T-helper 2 cell treated with Interferon-gamma antibody and Interleukin-4, amounts not matched to agents 100 ng/mL and 5 ng/mL, for 36 hours (primary cell): Measurements from ENCODE around the gene DNMT3L. TPM values are rescaled to one million over a fixed set of nuclear protein-coding genes. Genes with fewer than 3 reads are reported as not detected.
"Not testable (repeated sequence)": the region's sequence is repeated elsewhere in the genome, so short reads cannot be mapped to it uniquely, and the experiment has no call there.

Source experiments
- intact Hi-C: fragments of 100-400 bp; cut with micrococcal nuclease; formaldehyde crosslinking; loops from one replicate; pipeline ENCODE4 v1.15.1; 2023
- total RNA-seq: library from RNA; stranded (reverse); gene quantifications from 2 replicates; pipeline ENCODE4 v1.2.3, GENCODE V29; 2022

The DNMT3L gene
- total RNA-seq, 1 donor from 2014 or later: not detected

DNA sequence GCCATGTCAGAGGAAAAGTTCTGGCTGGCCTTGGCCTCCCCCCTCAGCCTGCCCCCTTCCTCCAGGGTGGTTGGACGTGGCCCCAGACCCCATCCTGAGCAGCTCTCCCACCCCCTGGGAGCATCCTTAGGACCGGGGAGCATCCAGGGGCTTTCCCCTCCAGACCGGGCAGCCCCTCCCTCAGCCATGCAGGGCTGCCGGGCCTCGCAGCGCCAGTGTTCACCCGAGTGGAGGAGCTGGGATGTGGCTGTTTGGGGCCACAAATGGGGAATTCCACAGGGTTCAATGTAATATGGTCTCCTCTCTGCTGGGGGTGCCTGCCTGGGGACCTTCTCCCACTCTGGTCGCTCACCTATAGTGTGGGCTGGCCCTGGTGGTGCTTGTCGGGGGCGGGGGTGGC, 33.9 kb upstream of the DNMT3L start:
- intact Hi-C loops: loop anchor here (5.0 kb wide), 1 partner anchor 283 kb away; the partner anchor contains the start of gene TRAPPC10

DNA sequence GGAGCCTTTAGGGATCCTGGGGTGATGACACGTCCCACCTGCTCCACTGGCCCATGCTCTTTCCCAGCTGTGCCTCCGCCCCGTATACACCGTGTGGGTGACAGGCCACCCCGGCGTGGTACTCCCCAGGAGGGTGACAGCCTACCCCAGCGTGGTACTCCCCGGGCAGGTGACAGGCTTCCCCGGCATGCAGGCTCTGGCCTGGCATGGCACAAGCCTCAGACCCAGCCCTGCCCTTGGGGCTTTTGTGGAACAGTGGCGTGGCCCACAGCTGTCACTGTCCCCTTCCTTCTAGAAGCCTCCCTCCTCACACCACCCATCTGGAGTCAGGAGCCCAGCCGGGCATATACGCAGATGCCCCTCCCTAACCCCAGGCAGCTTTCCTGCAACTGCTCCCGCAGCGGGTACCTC, 33.5 kb upstream of the DNMT3L start:
- intact Hi-C loops: loop anchor here (5.0 kb wide), 1 partner anchor 283 kb away; the partner anchor contains the start of gene TRAPPC10

DNA sequence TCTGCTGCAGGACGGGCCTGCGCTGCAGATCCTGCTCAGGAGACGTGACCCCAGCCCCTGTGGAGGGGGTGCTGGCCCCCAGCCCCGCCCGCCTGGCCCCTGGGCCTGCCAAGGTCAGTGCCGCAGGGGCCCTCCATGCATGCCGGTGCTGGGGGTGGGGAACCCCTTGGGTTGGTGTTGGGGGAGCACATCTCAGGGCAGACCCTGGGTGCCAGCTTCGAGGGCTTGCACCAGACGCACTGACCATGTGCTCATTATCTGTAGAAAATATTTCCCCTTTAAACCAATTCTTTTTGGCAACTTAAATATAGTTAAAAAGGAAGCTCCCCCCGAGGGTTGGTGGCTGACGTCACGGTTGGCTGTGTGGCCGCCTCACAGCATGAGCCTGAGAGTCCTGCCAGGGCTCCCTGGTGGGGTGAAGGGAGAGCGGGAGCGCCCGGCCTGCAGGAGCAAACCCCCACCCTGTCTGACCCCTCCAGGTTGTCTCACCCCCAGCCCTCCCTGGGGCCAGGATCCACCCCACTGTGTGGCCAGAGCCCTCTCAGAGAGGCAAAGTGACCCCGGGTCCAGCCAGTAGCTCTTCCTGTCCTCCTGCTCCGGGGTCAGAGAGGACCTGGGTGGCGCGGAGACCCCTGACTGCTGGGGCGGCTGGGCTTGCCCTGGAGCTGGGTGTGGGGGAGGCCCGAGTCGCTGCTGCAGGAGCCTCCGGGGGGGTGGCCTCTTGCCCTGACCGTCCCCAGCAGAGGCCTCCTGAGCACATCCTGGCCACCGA, 32.9 kb upstream of the DNMT3L start:
- intact Hi-C loops: loop anchor here (5.0 kb wide), 1 partner anchor 282 kb away; the partner anchor contains the start of gene TRAPPC10

DNA sequence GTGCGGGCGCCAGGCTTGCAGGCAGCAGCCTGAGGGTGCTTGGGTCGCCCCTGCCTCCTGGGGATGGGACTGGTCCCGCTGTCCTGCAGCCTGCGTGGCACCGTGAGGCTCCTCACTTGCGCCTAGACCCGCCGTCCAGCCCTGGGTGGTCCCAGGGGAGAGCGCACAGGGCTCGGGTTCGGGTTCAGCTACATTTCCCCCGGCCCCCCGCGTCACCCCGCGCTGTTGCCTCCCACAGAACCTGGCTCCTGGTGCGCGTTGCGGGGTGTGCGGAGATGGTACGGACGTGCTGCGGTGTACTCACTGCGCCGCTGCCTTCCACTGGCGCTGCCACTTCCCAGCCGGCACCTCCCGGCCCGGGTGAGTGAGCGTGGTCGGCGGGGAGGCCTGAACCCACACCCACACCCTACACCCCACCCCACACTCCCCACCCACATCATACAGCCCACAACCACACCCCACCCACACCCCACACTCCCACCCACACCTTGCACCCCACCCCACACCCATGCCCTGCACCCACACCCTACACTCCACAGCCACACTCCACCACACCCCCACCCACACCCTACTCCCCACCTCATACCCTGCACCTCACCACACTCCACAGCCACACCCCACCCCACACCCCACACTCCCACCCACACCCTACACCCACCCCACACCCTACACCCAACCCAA, 32.0 kb upstream of the DNMT3L start:
- intact Hi-C loops: no loop called here

DNA sequence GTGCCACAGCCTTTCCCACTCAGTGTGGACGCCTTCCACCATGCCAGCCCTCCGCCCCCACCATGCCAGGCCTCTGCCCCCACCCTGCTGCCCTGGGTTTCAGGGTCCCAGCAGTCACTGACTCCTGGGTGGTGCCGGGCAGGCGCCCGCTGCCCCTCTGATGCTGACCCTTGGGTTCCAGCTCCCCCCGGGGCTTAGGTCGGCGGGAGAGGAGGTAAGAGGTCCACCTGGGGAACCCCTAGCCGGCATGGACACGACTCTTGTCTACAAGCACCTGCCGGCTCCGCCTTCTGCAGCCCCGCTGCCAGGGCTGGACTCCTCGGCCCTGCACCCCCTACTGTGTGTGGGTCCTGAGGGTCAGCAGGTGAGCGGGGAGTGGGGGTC, 31.1 kb upstream of the DNMT3L start:
- intact Hi-C loops: no loop called here

DNA sequence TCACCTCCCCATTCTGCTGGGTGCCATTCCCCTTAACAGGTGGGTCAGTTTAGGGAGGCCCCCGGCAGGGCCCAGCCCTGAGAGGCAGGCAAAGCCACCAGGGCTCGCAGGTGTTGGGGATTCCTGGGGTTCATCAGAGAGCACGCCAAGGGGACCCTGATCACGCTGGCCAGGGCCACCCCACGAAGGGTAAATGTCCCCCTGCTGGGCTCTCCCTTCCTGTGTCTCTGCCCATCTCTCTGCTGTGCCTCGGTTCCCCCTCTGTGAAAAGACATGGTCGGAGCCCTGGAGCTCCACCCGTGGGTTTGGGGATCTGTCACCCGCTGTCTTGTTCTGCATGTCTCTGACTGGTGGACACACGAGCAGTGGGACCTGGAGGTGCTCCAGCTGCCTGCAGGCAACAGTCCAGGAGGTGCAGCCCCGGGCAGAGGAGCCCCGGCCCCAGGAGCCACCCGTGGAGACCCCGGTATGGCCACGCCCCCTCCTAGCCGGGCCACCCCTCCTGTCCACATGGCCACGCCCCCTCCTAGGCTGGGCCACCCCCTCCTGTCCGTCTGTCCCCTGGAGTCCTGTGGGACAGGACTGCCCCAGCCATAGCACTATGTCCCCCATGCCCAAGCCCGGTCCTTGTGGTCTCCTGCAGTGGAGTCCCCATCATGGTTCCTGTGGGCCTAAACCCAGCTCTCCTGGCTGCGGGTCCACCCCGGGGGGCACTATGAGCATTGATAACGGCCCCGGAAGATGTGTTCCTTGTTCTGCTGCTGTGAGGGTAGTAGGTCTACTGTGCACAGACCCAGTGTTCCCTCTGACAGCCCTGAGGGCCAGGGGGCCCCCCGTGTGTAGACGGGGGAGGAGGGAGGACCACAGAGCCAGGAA, 30.5 kb upstream of the DNMT3L start:
- intact Hi-C loops: no loop called here

DNA sequence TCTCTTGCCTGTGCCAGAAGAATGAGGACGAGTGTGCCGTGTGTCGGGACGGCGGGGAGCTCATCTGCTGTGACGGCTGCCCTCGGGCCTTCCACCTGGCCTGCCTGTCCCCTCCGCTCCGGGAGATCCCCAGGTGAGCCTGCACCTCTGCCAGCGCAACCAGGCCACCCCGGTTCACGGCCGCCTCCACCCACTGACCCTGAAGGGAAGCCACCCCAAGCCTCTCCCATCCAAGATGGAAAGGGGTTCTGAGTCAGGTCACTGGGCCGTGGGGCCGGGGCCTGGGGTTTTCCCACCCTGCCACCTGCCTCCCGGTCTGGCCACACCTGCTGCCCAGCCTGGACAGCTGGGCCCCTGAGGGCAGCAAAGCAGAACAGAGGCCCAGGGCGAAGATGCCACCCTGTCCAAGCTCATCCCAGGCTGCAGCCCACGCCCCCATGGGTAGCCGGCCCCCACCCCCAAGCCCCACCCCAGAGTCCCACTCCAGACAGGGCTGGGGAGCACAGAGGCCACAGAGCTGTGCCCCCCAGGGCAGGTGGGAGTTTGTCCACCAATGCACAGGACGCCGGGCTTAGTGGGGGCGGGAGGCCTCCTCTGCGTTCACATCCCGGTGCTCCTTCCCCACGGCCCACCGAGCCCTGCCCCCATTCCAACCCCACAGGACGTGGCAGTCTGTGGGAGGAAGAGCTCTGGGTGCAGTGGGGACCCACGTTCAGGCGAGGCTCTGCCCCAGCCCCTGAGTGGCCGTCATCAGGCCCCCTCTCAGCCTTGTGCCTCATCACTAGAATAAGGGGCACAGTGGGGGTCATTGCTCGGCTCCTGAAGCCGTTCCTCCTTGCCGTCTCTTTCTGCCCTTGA, 29.6 kb upstream of the DNMT3L start:
- intact Hi-C loops: no loop called here

DNA sequence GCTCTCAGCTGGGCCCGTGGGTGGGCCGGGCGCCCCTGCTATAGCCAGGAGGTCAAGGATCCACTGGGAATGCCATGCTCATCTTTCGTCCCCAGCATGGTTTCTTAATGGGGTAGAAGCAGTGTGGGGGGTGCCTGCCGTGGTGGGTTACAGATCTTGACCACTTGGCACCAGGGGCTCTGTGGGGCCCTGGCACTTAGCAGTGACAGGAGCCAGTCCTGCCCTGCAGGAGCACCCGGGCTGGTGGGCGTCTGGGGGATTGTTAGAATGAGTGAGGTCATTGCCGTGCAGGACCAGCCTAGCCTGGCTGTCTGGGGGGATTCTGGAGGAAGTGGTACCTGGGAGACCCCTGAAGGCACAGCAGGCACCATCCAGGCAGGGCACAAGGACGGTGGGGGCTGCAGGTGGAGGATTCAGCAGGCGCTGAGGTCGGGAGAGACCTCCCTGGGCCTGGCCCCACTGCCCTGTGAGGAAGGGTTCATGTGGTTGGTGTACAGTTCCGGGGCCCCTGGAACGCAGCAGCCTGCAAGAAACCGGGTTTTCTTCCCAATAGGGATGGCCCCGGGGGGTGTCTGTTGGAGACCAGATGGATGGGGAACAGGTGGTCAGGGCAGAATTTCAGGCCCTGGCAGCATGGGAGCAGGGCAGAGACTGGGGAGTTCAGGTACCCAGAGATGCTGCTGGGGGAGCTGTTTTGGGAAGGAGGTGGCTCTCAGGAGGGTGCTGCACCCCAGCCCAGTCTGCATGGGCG, 28.8 kb upstream of the DNMT3L start:
- intact Hi-C loops: no loop called here

DNA sequence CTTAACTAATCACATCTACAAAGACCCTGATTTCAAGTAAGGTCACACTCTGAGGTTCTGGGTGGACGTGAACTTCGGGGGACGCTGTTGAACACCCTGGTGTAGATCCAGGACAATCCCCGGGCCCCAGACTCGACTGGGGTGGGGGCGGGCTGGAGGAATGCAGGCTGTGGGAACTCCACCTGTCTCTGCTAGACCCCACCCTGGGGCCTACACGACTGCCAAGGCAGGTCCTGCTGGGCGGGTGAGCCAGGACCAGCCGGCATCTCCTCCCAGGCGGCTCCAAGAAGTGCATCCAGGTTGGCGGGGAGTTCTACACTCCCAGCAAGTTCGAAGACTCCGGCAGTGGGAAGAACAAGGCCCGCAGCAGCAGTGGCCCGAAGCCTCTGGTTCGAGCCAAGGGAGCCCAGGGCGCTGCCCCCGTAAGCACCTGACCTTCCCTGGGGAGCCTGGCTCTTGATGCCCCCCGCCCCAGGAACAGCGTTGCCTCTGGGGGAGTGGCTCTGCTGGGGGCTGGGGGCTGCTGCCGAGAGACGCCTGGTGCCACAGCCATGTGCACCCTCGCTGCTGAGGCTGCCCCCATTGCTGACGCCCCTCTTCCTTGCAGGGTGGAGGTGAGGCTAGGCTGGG, 27.8 kb upstream of the DNMT3L start:
- intact Hi-C loops: no loop called here

DNA sequence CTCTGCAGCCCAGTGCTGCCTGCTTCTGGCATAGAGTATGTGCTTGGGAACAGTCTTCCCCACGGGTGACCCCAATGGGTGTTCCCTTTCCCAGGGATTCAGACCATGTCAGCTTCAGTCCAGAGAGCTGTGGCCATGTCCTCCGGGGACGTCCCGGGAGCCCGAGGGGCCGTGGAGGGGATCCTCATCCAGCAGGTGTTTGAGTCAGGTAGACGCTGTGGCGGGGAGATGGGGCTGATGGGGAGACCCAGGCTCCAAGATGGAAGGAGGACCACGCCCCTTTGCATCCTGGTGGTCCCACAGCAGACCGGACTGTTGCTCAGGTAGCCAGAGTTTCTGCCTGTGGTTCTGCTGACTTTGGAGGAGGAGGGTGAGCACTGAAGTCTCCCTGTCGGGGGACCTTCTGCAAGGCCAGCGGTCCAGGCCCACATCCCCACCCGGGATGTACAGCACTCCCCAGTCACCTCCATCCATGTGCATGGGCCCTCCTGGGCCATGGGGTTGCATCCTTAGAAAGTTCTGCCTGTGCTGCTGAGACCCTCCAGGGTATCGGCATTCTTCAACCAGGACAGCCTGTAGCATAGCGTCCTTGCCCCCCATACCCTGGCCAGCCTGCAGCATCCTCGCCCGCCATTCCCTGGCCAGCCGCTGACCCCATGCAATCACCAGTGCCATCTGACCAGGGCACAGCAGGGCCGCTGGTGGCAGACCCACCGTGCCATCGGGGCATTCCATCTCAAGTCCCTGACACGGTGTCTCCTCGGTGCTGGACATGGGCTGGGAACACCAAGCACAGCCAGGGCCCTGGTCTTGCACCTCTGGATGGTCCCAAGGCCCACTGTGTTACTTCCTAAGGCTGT, 26.8 kb upstream of the DNMT3L start:
- intact Hi-C loops: no loop called here

DNA sequence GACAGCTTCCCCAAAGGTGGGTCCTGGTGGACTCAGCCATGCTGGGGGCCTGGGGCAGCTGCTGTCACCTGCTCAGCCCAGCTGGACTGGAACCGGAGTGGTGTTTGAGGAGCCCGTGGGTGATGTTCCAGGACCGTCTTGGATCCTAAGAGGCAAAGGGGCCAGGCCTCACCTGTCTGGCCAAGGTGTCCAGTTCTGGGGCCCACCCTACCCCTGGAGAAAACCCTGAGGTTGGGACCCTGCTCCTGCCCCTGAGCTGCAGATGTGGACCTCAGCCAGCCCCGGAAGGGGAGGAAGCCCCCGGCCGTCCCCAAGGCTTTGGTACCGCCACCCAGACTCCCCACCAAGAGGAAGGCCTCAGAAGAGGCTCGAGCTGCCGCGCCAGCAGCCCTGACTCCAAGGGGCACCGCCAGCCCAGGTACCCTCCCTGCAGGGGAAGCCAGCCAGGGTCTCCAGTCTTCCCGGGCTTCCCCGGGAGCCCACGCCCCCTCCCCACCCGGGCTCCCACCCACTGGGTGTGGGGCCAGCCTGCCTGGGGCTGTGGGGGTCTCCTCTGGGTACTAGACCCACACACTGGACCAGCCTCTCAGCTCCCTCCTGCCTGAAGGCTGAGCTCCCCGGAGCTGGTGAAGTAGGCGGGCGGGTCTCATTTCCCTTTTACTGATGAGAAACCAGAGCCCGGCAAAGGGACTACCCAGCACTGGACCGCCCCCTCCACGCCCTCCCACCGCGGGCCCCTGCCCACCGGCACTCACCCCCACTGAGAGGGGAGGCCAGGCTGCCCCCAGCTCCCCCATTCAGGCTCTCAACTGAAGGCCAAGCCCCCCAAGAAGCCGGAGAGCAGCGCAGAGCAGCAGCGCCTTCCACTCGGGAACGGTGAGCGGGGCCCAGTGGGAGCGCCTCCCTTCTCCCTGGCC, 25.3 kb upstream of the DNMT3L start:
- intact Hi-C loops: no loop called here

DNA sequence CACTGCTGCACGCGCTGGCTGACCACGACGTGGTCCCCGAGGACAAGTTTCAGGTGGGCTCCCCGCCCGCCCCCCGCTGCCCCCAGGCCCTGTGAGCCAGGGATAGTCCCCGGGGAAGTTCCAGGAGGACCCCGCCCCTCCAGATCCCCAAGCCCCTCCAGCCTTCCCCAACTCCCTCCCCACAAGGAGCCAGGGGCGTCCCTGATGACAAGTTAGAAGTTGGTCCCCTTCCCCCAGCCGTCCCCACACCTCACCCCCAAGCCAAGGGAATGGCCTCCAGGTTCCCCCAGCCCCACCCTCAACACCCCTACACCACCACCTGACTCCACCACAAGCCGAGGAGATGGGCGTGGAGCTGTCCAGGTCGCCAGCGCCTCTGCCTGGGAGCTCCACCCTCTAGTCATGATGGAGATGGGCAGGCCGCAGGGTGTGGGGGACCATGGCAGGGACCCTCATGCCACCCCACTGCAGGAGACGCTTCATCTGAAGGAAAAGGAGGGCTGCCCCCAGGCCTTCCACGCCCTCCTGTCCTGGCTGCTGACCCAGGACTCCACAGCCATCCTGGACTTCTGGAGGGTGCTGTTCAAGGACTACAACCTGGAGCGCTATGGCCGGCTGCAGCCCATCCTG, 24.5 kb upstream of the DNMT3L start:
- intact Hi-C loops: no loop called here

DNA sequence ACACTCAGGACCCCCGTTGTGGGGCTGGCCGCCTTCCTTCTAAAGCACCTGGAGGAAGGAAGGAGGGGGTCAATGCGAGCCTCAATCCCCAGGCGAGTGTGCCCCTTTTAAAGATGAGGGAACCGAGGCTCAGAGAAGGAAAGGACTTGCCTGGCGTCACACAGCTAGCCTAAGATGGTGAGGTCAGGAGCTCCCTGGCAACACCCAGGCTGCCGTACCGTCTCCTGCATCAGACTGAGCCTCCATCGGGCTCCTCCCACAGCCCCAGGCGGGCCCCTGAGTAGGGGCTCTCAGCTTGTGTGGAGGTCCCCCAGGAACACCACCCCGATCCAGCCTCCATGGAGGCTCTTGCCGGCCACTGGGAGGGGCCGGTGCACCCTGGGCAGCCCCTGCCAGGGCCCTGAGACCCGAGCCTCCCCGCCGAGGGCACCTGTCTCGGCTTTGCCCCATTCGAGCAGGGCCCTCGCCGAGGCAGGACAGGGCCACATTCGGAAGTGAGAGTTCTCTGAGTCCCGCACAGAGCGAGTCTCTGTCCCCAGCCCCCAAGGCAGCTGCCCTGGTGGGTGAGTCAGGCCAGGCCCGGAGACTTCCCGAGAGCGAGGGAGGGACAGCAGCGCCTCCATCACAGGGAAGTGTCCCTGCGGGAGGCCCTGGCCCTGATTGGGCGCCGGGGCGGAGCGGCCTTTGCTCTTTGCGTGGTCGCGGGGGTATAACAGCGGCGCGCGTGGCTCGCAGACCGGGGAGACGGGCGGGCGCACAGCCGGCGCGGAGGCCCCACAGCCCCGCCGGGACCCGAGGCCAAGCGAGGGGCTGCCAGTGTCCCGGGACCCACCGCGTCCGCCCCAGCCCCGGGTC, 23.7 kb upstream of the DNMT3L start, which contains the start of gene AIRE:
Gene AIRE, plus strand, starts transcription at position 739 of the 855 bp plus-strand sequence. CDS start 131 bp downstream, outside the sequence.
- intact Hi-C loops: no loop called here

DNA sequence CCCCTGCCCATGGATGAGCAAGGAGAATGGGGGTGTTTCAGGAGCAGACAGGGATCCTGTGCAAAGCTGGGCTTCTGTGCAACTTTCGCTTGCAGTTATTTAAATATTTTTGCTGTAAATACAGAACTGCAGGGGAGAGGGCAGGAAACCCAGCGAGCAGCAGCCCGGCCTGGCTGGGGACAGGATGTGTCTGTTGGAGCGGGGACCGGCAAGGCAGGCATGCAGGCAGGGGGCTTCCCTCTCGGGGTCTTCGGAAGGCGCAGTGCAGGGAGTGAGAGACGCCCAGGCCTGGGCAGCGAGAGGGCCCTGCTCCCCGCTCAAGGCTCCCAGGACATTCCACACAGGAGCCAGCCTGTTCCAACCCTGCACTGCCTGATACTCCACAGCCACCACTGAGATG, 22.3 kb upstream of the DNMT3L start:
- intact Hi-C loops: no loop called here

DNA sequence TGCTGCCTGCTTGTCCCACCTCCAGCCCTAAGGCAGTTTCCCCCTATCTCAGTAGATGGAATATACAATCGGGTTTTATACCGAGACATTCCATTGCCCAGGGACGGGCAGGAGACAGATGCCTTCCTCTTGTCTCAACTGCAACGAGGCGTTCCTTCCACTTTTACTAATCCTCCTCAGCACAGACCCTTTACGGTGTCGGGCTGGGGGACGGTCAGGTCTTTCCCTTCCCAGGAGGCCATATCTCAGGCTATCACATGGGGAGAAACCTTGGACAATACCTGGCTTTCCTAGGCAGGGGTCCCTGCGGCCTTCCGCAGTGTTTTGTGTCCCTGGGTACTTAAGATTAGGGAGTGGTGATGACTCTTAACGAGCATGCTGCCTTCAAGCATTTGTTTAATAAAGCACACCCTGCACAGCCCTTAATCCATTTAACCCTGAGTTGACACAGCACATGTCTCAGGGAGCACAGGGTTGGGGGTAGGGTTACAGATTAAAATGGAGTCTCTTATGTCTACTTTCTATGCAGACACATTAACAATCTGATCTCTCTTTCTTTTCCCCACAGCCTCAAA, 21.6 kb upstream of the DNMT3L start:
- intact Hi-C loops: not testable (repeated sequence)

DNA sequence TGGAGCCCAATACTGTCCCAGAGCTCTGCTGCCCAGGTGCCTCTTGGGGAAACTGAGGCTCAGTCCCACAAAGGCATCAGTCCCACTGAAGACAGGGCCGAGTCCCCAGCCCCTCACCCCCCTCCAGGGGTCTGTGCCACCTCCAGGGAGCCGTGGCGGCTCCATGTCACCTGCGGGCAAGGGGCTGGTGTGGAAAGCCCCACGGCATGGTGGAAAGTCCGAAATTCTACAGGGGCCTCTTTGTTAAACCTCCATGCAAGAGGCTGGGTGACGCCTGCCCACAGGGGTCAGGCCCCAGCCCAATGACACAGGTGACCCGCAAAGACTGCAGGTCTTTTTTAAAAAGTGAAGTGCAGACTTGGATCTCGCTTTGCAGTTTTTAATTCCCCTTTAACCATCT, 20.7 kb upstream of the DNMT3L start:
- intact Hi-C loops: no loop called here
